SK-N-SH treated with all-trans-retinoic acid at 6 μM for 48 hours (cell line): Measurements from ENCODE around the gene BTLA.

Experiments used
- ATAC-seq: fragments of 200-7000 bp; cut with Tn5 transposase; 3 replicates; pipeline ENCODE4 v1.9.1; 2020; ENCODE audit warnings: mild to moderate bottlenecking, moderate library complexity
- ARNTL ChIP-seq: fragments of 450-650 bp; formaldehyde crosslinking; IDR thresholded peaks from 2 replicates; pipeline ENCODE4 v1.5.0; 2020; ENCODE audit warnings: low read depth, mild to moderate bottlenecking, moderate library complexity, borderline replicate concordance
- BACH2 ChIP-seq: fragments of 250-450 bp; sonication (Bioruptor Pico); IDR thresholded peaks from 2 replicates; pipeline ENCODE4 v1.9.0; 2021; ENCODE audit warnings: mild to moderate bottlenecking, borderline replicate concordance
- CSDC2 ChIP-seq: fragments of 250-450 bp; sonication (Bioruptor Pico); IDR thresholded peaks from 2 replicates; pipeline ENCODE4 v1.5.0; 2020; ENCODE audit warnings: mild to moderate bottlenecking, moderate library complexity
- ESRRG ChIP-seq: fragments of 250-450 bp; sonication (Bioruptor Pico); IDR thresholded peaks from 2 replicates; pipeline ENCODE4 v1.6.1; 2021; ENCODE audit warnings: mild to moderate bottlenecking
- GLIS3 ChIP-seq: fragments of 250-450 bp; sonication (Bioruptor Pico); IDR thresholded peaks from 2 replicates; pipeline ENCODE4 v1.5.0; 2020; ENCODE audit warnings: mild to moderate bottlenecking, moderate library complexity
- ISL1 ChIP-seq: fragments of 250-450 bp; sonication (Bioruptor Pico); IDR thresholded peaks from 2 replicates; pipeline ENCODE4 v2.1.2; 2022; ENCODE audit warnings: mild to moderate bottlenecking, moderate library complexity
- OSR1 ChIP-seq: fragments of 250-450 bp; sonication (Bioruptor Pico); IDR thresholded peaks from 2 replicates; pipeline ENCODE4 v1.8.0; 2022; ENCODE audit warnings: moderate library complexity, mild to moderate bottlenecking, inconsistent platforms
- PPARA ChIP-seq: fragments of 250-450 bp; sonication (Bioruptor Pico); IDR thresholded peaks from 2 replicates; pipeline ENCODE4 v1.5.0; 2020; ENCODE audit warnings: mild to moderate bottlenecking, borderline replicate concordance
- RARB ChIP-seq: fragments of 250-450 bp; sonication (Bioruptor Pico); IDR thresholded peaks from 2 replicates; pipeline ENCODE4 v1.8.0; 2021; ENCODE audit warnings: mild to moderate bottlenecking, moderate library complexity
- SNAI2 ChIP-seq: fragments of 250-450 bp; sonication (Bioruptor Pico); IDR thresholded peaks from 2 replicates; pipeline ENCODE4 v1.5.0; 2020; ENCODE audit warnings: mild to moderate bottlenecking, moderate library complexity
- TOX ChIP-seq: fragments of 250-450 bp; sonication (Bioruptor Pico); IDR thresholded peaks from 2 replicates; pipeline ENCODE4 v1.8.0; 2021; ENCODE audit warnings: mild to moderate bottlenecking, moderate library complexity, borderline replicate concordance
- ZC3H10 ChIP-seq: fragments of 250-450 bp; sonication (Bioruptor Pico); IDR thresholded peaks from 2 replicates; pipeline ENCODE4 v1.5.1; 2021; ENCODE audit warnings: mild to moderate bottlenecking, moderate library complexity
- ZFP3 ChIP-seq: fragments of 250-450 bp; sonication (Bioruptor Pico); IDR thresholded peaks from 2 replicates; pipeline ENCODE4 v1.5.0; 2020; ENCODE audit warnings: mild to moderate bottlenecking, moderate library complexity
- ZFP30 ChIP-seq: fragments of 450-650 bp; formaldehyde crosslinking; IDR thresholded peaks from 2 replicates; pipeline ENCODE4 v1.5.0; 2022; ENCODE audit warnings: mild to moderate bottlenecking, moderate library complexity
- ZNF565 ChIP-seq: fragments of 450-650 bp; formaldehyde crosslinking; conservative IDR thresholded peaks from 2 replicates; pipeline ENCODE4 v1.5.0; 2020; ENCODE audit warnings: low read depth, mild to moderate bottlenecking, moderate library complexity
- ZNF70 ChIP-seq: fragments of 450-650 bp; formaldehyde crosslinking; IDR thresholded peaks from 2 replicates; pipeline ENCODE4 v1.5.0; 2020; ENCODE audit warnings: mild to moderate bottlenecking, moderate library complexity
- TF ChIP-seq, protein P1 (sequence below): fragments of 250-450 bp; sonication (Bioruptor Pico); IDR thresholded peaks from 2 replicates; pipeline ENCODE4 v1.5.1; 2021; ENCODE audit warnings: mild to moderate bottlenecking, moderate library complexity
- TF ChIP-seq, protein P2 (sequence below): fragments of 250-450 bp; sonication (Bioruptor Pico); IDR thresholded peaks from 2 replicates; pipeline ENCODE4 v1.5.1; 2020; ENCODE audit warnings: low read depth, mild to moderate bottlenecking, moderate library complexity
- TF ChIP-seq, protein P3 (sequence below): fragments of 250-450 bp; sonication (Bioruptor Pico); IDR thresholded peaks from 2 replicates; pipeline ENCODE4 v1.5.0; 2020; ENCODE audit warnings: mild to moderate bottlenecking, moderate library complexity
- TF ChIP-seq, protein P4 (sequence below): fragments of 250-450 bp; sonication (Bioruptor Pico); IDR thresholded peaks from 2 replicates; pipeline ENCODE4 v1.8.0; 2020; ENCODE audit warnings: mild to moderate bottlenecking, moderate library complexity, borderline replicate concordance

The BTLA gene

DNA sequence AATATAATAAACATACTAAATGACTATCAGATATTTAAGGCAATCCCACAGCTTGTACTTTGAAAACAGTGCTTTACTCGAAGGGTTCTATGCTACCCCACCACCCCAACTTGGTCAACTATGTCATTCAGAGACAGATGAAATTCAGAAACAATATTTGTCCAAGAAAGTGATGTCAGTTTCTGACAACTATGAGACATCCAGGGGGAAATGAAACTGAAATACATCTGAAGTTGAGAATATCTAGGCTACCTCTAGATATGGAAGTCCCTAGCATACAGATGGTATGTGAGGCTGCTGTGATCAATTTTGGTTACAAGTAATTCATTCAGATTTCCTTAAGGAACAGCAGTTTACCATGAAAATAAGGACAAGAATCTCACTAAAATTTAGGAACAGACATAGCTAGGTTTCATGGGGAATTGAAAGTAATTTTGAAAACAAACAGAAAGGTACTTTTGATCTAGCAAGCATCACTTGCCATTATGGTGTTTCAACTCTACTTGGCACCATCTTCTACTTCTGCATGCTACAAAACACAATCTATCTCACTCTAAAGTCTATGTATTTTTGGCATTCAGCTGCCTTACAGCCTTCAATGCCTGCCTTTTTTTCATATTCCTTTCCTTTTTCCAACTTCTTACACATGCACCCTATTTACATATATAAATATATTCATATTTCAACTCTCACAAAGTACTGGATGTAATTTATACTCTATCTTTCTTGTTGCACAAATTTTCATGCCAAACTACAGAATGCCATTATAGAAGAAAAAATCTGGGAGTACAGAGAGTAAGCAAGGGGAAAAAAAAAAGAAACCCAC is 40.8 kb upstream of the BTLA start:
- TF ChIP-seq PPARA (CRISPR knock-in tag) (no peak), OSR1 (CRISPR knock-in tag) (no peak), ZC3H10 (CRISPR knock-in tag) (no peak), GLIS3 (CRISPR knock-in tag) (no peak), ISL1 (CRISPR knock-in tag) (no peak), ARNTL (CRISPR knock-in tag) (no peak), CSDC2 (CRISPR knock-in tag) (no peak), ESRRG (no peak), BACH2 (no peak), ZFP3 (no peak), TOX (CRISPR knock-in tag) (no peak), ZNF565 (CRISPR knock-in tag) (no peak), ZNF70 (no peak), SNAI2 (CRISPR knock-in tag) (no peak), RARB (CRISPR knock-in tag) (no peak)
- TF ChIP-seq, protein P1, sequence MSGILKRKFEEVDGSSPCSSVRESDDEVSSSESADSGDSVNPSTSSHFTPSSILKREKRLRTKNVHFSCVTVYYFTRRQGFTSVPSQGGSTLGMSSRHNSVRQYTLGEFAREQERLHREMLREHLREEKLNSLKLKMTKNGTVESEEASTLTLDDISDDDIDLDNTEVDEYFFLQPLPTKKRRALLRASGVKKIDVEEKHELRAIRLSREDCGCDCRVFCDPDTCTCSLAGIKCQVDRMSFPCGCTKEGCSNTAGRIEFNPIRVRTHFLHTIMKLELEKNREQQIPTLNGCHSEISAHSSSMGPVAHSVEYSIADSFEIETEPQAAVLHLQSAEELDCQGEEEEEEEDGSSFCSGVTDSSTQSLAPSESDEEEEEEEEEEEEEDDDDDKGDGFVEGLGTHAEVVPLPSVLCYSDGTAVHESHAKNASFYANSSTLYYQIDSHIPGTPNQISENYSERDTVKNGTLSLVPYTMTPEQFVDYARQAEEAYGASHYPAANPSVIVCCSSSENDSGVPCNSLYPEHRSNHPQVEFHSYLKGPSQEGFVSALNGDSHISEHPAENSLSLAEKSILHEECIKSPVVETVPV (CRISPR knock-in tag) = no peak
- TF ChIP-seq, protein P2, sequence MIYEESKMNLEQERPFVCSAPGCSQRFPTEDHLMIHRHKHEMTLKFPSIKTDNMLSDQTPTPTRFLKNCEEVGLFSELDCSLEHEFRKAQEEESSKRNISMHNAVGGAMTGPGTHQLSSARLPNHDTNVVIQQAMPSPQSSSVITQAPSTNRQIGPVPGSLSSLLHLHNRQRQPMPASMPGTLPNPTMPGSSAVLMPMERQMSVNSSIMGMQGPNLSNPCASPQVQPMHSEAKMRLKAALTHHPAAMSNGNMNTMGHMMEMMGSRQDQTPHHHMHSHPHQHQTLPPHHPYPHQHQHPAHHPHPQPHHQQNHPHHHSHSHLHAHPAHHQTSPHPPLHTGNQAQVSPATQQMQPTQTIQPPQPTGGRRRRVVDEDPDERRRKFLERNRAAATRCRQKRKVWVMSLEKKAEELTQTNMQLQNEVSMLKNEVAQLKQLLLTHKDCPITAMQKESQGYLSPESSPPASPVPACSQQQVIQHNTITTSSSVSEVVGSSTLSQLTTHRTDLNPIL (CRISPR knock-in tag) = no peak
- TF ChIP-seq, protein P3, sequence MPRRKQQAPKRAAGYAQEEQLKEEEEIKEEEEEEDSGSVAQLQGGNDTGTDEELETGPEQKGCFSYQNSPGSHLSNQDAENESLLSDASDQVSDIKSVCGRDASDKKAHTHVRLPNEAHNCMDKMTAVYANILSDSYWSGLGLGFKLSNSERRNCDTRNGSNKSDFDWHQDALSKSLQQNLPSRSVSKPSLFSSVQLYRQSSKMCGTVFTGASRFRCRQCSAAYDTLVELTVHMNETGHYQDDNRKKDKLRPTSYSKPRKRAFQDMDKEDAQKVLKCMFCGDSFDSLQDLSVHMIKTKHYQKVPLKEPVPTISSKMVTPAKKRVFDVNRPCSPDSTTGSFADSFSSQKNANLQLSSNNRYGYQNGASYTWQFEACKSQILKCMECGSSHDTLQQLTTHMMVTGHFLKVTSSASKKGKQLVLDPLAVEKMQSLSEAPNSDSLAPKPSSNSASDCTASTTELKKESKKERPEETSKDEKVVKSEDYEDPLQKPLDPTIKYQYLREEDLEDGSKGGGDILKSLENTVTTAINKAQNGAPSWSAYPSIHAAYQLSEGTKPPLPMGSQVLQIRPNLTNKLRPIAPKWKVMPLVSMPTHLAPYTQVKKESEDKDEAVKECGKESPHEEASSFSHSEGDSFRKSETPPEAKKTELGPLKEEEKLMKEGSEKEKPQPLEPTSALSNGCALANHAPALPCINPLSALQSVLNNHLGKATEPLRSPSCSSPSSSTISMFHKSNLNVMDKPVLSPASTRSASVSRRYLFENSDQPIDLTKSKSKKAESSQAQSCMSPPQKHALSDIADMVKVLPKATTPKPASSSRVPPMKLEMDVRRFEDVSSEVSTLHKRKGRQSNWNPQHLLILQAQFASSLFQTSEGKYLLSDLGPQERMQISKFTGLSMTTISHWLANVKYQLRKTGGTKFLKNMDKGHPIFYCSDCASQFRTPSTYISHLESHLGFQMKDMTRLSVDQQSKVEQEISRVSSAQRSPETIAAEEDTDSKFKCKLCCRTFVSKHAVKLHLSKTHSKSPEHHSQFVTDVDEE (CRISPR knock-in tag) = no peak
- ATAC-seq = no peak

DNA sequence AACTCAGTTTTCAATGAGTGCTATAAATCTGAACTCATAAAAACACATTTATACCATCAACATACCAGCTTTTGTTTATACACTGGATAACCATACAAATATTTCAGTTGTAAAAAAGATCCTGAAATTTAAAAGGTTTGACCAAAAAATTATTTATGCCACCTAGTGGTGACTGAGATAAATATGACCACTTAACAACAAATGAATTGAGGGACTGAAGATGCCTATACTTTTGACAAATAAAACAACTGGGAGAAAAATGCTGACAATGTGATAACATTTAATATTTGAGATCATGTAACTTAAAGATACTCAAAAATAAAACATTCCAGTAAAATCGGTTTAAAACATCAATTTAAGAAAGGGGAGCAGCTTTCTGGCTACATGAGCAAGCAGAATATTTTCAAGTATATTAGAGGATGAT is 32.1 kb upstream of the BTLA start:
- TF ChIP-seq ARNTL (CRISPR knock-in tag) (no peak), ESRRG (no peak), ZC3H10 (CRISPR knock-in tag) (no peak), CSDC2 (CRISPR knock-in tag) (no peak), ZFP30 (no peak), RARB (CRISPR knock-in tag) (no peak), ZNF565 (CRISPR knock-in tag) (no peak), OSR1 (CRISPR knock-in tag) (no peak), ZFP3 (no peak), PPARA (CRISPR knock-in tag) (no peak)
- TF ChIP-seq, protein P2 (CRISPR knock-in tag) = no peak
- TF ChIP-seq, protein P3 (CRISPR knock-in tag) = no peak
- TF ChIP-seq, protein P4, sequence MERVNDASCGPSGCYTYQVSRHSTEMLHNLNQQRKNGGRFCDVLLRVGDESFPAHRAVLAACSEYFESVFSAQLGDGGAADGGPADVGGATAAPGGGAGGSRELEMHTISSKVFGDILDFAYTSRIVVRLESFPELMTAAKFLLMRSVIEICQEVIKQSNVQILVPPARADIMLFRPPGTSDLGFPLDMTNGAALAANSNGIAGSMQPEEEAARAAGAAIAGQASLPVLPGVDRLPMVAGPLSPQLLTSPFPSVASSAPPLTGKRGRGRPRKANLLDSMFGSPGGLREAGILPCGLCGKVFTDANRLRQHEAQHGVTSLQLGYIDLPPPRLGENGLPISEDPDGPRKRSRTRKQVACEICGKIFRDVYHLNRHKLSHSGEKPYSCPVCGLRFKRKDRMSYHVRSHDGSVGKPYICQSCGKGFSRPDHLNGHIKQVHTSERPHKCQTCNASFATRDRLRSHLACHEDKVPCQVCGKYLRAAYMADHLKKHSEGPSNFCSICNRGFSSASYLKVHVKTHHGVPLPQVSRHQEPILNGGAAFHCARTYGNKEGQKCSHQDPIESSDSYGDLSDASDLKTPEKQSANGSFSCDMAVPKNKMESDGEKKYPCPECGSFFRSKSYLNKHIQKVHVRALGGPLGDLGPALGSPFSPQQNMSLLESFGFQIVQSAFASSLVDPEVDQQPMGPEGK (CRISPR knock-in tag) = no peak

More for the DNA sequence above, 32.1 kb upstream of the BTLA start:
- peak; percentile 48; the same call in 2 of the 3 replicates for ATAC-seq
